Measurements from ENCODE around the gene CEBPB.

The CEBPB gene

DNA sequence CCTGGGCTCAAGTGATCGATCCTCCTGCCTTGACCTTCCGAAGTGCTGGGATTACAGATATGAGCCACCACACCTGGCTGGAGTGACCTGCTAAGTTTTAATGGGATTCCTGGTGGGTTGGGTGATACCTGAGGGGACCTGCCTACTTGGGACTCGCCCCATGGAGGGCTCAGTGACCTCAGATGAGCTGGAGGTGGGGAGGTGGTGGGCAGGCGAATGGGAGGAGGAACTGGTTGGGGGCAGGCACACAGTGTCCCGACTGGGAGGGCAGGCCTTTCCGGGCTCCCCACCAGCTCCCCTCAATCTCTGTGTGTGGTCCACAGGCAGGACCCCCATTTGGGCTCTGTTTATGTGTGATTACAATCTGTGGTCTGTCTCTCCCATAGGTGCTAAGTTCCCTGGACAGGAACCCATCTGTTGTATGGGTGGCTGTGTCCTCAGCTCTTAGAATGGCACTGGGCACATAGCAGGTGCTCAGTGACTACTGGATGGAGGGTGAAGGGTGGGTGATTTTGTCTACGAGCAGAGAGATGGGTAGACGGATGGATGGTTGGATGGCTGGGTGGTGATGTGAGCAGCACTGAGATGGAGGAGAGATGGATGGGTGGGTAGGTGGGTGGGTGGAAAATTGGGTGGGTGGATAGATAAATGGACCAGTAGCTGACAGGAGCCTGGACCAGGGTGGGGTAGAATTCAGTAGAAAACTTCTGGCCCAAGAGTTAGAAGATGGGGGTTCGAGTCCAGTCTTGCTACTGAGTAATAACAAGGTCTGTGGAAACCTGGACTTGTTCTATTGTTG is 23.8 kb downstream of the CEBPB start:
- no peak for DNase-seq (ENCODE audit: low spot score)

DNA sequence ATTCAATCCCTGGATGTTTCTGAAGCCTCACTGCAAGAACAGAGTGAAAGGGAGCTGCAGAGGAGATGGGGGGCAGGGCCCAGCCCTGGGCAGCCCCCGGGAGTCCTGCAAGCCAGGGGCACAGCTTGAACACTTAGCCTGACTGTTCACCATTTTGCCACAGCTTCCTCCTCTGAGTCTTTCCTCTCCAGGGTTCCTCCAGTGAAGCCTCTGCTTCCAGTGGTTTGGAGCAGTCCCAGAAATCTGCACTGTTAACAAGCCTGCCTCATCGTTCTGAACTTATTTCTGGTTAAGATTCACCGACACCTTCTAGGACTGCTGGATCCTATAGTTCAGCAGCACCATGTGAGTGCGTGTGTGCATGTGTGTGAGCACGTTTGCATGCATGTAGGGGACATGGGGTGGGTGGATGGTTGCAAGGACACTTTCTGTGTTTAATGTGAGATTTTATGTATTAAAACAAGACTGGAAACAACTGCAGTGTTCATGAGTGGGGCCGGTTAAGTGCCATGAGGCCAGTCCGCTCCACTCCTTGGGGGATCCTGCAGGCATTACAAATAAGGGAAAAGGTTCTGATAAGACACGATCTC is 24.6 kb downstream of the CEBPB start:
- no peak for DNase-seq (ENCODE audit: low spot score)

DNA sequence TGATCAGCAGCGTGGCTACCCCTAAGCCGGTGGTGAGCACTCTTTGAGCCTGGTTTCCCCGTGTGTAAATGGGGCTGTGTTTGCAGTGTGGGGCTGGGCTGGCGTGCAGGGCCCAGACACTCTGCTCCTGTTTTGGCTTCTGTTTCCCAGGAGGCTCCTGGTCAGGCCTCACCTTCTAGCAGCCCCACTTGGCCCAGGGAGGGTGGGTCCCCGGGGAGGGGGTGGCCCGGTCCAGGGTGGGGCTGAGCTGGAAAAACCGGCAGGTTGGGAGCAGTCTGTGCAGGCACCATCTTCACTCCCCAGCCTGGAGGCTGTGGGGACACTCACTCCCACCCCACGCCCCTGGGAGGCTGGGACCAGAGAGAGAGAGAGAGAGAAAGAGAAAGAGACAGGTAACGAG is 25.3 kb downstream of the CEBPB start:
- no peak for DNase-seq (ENCODE audit: low spot score)

DNA sequence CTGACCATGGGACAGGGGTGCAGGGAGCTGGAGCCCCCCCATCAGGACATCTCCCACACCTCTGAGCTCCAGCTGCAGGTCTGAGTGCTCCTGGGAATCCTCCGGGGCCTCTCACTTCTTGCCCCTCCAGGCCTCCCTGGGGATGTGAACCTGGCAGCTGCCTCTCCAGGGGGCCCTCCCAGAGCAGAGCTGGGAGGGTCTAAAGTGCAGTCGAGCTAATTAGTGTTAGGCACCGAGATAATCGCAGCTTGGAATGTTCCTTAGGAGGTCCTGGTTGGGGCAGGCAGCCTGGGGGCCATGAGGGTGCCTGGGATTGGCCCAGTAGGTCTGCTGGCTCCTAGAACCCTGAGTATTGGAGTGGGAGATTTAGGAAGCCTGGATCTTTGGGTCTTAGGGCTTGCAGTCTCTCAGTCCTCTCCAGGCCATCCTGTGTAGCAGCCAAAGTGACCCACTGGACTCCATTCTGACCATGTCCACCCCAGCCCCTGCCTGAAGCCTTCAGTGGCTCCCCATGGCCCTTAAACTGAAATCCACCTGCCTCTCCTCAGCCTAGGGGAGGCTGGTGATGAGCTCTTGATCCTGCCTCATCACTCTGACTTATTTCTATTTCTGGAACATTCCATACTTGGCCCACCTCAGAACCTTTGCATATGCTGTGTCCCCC is 26.0 kb downstream of the CEBPB start:
- DNase-seq (ENCODE audit: low spot score) = no peak

DNA sequence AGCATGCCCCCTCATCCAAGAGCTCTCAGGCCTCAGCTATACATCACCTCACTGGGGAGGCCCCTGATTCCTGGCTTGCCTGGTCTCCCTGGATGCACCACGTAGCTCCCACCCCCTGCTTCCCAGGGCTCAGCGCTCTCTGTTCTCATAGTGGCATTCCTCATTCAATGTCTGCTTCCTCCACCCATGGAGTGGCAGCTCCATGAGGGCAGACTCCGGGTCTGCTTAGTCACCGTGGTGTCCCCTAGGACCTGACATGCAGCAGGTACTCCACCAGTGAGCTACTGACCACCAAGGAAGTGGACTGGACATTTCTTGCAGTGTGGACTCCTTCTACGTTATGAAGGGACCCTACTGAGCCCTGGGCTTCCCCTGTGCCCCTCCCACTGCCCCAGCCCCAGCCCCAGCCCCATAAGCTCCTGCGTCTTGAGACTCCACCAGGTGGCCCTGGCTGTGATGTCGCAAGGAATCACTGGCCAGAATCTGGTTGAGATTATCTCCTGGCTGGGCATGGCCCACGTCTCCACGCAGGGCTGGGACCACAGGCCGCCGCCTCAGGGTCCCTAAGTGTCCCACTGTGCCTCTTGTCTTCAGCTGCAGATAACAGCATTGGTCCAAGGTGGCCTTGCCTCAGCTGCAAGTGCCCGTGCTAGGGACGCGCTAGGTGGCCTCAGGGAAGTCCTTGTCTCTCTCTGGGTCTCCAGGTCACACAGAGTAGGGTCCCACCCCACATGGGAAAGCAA is 26.7 kb downstream of the CEBPB start:
- DNase-seq (ENCODE audit: low spot score) = no peak

DNA sequence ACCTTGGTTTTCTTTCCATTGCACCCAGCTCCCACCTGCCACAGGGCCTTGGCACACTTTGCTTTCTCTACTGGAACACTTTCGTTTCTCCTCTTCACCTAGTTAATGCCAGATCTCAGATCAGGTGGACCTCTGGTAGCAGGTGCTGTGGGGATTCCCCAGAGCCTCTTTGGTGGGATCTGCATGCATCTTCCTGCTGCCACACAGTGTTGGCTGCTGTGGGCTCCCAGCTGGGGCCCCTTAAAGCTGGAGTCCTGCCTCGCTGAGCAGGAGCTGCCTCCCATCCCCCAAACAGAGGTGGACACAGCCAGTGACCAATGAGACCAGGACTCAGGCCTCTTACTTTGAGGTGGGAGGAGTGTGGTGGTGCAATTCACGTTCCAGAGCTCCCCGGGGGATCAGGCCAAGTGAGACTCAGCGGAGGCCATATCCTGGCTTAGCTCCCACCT is 28.4 kb downstream of the CEBPB start:
- DNase-seq (ENCODE audit: low spot score) = no peak

DNA sequence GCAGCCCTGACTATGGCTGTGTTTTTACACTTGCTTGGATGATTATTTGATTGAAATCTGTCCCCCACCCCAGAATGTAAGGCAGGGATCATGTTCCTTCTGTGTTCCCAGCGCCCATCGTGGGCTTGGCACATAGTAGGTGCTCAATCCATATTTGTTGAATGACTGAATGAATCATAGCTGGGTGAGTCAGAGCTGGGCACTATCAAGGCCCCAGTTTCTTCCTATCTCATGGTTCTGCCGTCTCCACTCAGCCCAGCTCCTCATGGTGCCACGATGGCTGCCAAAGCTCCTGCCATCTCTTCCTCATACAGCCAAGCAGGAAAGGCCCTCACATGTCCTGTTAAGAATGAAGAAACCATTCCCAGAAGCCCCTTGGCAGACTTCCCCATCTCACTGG is 29.0 kb downstream of the CEBPB start:
- no peak for DNase-seq (ENCODE audit: low spot score)

DNA sequence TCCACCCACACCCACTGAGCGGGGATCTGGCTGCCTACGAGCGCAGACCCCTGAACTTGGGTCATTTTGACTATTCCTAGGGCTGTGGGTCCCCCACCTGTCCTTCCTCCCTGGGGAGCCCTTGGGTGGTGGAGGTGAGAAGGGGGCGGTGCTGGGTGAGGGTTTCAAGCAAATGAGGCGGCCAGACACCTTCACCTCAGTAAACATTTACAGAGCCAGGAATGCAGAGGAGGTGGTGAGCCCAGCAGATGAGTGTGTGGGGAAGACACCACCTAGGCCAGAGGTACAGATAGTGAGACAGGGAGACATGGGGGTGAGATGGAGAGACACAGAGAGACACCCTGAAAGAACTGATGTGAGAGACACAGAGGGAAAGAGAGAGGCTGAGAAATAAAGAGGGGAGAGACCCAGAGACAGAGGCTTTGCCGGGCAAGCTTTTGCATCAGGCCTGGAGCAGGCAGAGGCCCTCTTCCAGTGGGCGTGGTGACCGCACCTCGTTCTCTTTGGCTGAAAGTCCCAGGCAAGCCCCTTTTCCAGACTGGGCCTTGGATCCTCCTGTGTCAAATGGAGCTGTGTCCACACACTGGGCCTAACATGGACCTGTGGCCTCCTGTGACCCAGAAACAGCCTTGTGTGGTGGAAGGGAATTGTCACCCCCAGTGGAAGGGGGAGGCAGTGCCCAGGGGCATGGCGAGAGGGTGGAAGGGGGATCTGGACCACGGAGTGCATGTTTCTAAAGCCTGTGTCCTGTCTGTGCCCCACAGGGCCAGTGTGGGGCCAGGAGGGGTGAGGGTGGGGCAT is 29.7 kb downstream of the CEBPB start:
- no peak for DNase-seq (ENCODE audit: low spot score)

DNA sequence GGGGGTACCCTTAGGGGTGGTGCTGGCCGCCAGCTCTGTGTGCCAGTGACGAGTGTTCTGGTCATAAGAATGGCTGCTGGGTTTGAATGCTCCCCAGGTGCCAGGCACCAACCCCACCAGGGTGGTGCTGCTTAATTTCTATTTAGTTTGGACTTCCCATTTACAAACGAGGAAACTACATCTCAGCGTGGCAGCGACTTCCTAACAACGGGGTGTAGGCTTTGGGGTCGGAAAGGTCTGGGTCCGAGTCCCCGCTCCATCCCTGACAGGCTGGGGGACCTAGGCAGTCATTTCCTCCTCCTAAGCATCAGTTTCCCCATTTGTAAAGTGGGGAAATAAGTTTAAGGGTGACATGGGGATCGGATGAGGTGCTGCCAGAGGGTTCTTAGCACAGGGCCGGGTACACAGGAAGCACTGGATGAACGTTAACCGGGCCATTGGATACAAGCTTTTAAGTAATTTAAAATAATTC is 30.3 kb downstream of the CEBPB start:
- no peak for DNase-seq (ENCODE audit: low spot score)

DNA sequence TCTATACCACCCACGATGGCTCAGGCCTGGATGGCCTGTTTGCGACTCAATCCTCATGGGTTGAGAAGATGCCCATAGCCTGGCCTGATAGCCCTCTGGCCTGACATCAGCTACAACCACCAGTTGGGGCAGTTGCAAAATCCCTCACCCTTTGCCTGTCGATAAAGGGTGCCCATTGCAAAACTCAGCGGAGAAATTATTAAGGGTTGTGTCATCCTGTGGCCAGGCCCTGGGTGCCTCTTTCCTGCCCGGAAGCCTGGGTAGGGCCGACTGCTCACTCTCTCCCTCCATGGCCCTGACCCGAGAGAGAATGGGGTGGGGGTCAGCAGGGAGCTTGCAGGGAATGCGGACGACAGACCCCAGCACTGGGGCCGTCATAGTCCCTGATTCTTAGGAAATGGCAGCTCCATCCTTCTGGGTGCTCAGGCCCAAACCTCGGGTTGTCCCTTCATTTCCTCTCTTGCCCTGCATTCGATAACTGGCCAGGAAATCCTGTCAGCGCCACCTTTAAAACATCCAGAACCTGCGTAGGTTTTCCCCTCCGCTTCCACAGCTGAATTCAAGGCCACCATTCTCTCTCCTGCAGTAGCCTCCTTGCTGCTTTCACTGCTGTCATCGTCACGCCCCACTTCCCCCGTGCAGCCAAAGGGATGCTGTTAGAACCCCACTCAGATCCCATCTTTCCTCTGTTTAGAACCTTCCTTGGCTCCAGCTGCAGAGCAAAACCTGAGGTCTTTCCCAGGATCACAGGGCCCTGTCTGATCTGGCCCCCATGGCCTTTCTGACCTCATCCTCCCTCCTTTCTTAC is 31.1 kb downstream of the CEBPB start:
- DNase-seq (ENCODE audit: low spot score) = no peak

DNA sequence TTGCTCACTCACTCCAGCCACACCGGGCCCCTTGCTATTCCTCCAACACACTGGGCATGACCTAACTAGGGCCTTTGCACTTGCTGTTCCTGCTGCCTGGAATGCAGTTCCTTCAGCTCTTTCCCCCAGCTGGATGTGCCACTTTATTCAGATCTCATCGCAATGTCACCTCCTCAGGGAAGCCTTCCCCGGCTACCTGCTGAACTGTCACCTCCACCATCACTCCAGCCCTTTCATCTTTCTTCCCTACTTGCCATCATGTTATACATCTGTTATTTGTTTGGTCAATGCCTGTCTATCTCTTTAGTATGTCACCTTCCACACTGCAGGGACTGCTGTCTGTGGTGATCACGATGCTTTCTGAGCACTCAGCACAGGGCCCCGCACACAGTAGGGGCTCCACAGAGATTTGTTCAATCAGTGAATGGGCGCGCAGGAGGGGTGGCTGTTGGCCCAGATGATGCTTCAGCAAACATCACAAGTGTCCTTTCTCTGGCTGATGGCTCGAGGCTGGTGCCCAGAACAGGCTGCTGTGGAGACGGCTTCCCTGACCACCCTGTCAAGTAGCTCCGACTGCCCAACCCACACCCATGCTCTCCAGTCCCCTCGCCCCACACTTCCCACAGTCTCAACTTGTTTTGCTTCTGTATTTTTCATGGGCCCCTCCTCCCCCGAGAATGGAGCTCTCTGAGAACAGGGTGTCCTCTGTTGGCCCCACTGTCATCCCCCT is 31.8 kb downstream of the CEBPB start:
- DNase-seq (ENCODE audit: low spot score) = no peak

DNA sequence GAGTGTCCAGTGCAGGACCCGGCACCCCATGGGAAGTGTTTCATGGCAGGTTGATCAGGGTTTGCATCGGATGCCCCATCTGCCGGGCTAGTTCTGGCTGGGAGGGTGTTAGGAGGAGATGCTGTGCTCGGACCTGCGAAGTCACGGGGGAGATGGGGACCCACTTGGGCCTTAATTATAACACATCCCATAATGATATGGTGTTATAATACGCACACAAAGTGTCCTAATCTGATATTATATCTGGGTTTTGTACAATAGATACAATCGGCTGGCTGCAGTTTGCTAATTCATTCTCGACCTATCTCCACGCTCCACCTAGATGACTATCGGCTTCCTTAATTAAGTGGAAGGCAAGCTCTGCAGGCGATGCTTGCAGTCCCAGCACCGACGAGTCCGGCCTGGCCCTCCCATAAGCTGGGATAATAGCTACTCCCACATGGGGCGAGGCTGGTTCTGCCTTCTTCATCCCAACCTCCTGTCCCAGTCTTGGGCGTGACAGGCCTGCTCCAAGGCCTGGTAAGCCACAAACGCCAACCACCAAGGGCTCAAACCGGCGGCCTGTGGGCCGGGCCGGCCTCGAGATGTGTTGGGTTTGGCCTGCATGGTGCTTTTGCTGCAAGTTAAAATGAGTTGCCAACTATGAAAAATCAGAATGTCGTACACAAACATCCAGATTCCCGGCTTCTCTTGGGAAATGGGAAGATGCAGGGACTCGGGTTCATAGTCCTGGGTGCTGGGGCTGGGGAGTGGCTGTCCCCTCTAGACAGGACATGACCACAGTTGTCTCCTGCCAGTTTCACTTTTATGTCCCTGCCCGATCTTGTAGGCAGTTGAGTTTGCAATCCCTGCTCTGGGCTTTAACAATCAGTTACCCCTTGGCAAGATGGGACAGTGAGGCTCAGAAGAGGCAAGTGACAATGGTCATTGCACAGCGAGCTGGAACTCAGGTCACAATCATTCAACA is 32.7 kb downstream of the CEBPB start:
- no peak for DNase-seq (ENCODE audit: low spot score)

DNA sequence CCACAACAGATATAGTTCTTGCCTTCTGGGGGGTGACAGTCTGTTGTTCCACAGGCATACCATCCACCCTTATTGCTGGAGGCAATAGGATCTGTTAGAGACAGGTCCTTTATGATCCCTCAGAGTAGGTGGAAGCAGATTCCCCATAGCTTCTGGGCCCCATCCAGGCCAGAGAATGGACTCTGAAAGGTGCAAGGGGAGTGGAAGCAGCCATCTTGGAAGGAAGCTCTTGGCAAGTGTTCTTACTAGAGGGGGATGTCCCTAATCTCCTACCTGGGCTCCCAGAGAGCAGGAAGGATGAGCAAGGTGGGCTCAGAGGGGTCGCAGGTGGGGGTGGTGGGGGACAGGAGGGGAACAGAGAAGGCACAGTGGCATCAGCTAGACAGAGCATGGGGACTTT is 33.4 kb downstream of the CEBPB start:
- DNase-seq (ENCODE audit: low spot score) = no peak

DNA sequence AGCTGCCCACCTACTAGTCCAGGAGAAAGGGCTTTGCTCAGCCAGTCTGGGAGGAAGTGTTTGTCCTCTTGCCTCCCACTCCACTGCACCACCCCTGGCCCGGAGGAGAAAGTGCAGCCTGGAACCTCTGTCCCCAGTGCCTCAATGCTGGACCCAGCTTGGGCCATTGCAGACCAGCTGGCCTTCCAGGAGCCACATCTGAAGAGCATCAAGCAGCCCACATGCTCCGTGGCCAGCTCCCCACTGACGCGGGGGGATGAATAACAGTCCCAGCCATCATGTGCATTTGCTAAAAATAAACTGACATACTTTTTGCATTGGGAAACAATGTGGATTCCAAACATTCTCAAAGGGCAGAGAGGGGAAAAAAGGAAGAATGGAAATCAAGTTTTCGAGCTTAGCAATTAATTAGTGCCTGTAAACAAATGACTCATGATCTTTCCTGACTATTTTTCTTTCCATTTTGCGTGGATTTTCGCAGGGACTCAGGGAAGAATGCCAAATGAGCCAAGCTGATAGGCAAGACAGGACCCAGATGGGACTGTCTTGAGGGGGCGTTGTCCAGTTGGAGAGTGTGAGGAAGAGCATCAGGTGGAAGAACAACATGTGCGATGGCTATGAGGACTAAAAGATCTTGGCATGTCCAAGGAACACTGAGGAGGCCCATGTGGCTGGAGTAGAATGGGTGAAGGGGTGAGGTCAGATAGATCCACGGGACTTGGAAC is 34.1 kb downstream of the CEBPB start:
- DNase-seq (ENCODE audit: low spot score) = no peak

DNA sequence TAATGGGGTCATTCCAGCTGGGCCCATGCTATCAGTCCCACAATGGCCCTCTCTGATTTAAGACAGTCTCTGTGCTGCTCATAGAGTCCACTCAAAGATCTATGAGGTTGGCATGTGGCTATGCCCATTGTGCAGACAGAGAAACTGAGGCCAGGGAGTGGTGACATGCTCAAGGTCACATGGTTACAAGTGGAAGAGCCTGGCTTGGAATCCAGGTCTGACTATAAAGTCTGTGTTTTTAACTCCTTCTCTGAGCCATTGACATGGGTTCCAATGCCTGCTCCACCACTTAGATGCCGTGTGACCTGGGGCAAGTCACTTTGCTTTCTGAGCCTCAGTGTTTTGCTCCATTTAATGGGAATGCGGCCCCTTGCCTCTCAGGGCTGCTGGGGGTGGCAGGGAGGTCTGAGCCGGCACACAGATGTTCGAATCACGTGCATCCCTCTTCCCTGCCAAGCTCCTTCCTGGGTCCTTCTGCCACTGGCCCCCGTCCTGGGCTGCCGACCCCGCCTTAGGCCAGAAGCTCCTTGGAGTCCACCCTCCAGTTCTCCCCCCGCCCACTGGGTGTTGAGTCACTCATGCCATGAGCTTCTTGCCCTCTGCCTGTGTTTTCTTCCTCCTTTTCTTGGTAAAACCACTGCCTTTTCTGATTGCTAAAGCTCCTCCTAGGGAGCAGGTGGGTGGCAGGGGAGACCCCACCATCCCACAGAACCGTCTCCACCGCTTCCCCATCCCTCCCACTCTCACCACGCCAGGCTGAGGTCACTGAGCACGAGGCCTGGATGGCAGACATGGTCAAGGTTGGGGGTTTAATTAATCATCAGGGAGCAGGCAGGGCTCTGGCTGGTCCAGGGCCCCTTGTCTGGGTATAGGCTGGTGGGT is 35.7 kb downstream of the CEBPB start:
- no peak for DNase-seq (ENCODE audit: low spot score)

DNA sequence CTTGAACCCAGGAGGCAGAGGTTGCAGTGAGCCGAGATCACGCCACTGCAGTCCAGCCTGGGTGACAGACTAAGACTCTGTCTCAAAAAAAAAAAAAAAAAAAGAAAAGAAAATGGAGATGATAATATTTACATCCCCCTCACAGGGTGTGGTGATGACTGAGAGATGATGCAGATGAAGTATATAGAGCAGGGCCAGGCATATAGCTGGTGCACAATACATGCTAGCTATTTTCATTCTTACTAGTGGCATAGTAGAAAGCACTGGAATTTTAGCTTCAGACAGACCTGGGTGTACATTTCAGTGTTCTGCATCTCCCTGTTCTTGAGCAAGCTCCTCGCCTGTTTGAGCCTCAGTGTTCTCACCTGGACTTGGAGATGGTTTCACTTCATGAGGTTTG is 36.9 kb downstream of the CEBPB start:
- no peak for DNase-seq (ENCODE audit: low spot score)

DNA sequence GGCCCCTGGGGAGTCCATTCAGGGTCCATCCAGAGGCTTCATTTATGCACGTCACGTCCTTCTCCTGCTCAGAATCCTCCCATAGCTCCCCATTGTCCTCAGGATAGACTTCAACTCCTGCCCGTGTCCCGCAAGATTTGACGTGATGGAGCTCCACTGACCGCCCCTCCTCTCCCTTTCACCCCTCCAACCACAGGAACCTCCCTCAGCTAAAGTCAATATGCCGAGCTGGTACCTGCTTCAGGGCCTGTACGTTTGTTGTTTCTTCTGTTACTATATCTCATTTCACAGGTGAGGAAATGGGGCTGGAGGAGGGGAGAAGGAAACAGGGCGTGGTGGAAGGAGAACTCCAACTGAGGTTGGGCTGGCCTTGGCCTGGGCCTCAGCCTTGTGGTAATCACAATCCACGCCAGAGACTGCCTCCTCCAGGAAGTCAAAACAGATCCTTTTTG is 38.6 kb downstream of the CEBPB start:
- no peak for DNase-seq (ENCODE audit: low spot score)
